HCT116 (cell line): ENCODE measurements around the gene SKA2.
"Not testable (repeated sequence)": the region's sequence is repeated elsewhere in the genome, so short reads cannot be mapped to it uniquely, and the experiment has no call there.

Source experiments
- CBX3 ChIP-seq: IDR thresholded peaks from 2 replicates; pipeline ENCODE4 v1.6.1; 2012; ENCODE audit warnings: low read depth
- CTCF ChIP-seq, 3 experiments: fragments of 200-600 bp in 1 of 3; sonication (generic) in 1 of 3; IDR thresholded peaks in 2 of 3; conservative IDR thresholded peaks in 1 of 3; 2 replicates each; pipeline ENCODE4 v1.5.1; 2012 to 2017; ENCODE audit warnings: low read depth in 2 of 3, low read length in 2 of 3, antibody characterized with exemption in 1 of 3, borderline replicate concordance in 1 of 3, control low read depth in 1 of 3, mild to moderate bottlenecking in 1 of 3, mixed read lengths in 1 of 3, mixed run types in 1 of 3, moderate library complexity in 1 of 3; ENCODE audit not compliant: insufficient read depth in 1 of 3

DNA sequence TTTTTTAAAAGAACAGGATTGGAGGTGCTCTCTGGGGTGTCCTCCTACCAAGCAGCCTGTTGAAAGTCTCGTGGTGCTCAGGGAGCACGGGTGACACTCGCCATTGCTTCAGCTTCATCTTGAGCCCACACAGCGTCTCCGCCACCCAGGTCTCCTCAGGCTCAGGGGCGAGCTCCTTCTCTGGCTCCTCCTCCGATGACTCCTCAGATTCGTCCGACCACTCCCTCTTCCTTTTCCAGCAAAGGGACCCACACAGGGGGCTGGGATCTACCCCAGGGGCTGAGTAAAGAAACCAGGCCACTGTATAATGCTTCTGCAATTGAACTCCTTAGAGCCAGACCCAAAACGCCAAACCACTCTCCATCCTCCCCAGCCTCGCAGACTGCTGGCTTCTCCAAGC is 24.6 kb upstream of the SKA2 start:
- not testable (repeated sequence) for TF ChIP-seq CBX3; CTCF (IDR thresholded peaks at IDR 0.05 in 2 of 3, conservative IDR thresholded peaks at IDR 0.05 in 1 of 3; ENCODE audit: borderline replicate concordance in 1 of 3, insufficient read depth in 1 of 3, low read depth in 2 of 3, low read length in 2 of 3)
